Type B pancreatic cell (in vitro differentiated cells): Measurements from ENCODE around the gene RBFOX1. TPM values are rescaled to one million over a fixed set of nuclear protein-coding genes. Genes with fewer than 3 reads are reported as not detected.

Experiments used
- DNase-seq: peaks from one replicate; pipeline ENCODE4 v3.0.0; 2021; ENCODE audit warnings: mixed read lengths; ENCODE audit not compliant: unreplicated experiment; ENCODE audit errors: extremely low spot score
- H3K27ac Mint-ChIP-seq: 2 replicates; pipeline ENCODE4 v1.8.0; 2021; ENCODE audit warnings: mild to moderate bottlenecking, mixed read lengths
- H3K27me3 Mint-ChIP-seq: 2 replicates; pipeline ENCODE4 v1.8.0; 2021; ENCODE audit warnings: mixed read lengths
- H3K36me3 Mint-ChIP-seq: 2 replicates; pipeline ENCODE4 v1.8.0; 2021; ENCODE audit warnings: mixed read lengths
- H3K4me1 Mint-ChIP-seq: one replicate; pipeline ENCODE4 v1.8.0; 2021; ENCODE audit warnings: mixed read lengths; ENCODE audit not compliant: unreplicated experiment
- H3K4me3 Mint-ChIP-seq: 2 replicates; pipeline ENCODE4 v1.8.0; 2021; ENCODE audit warnings: mild to moderate bottlenecking, mixed read lengths
- H3K9me3 Mint-ChIP-seq: 2 replicates; pipeline ENCODE4 v1.8.0; 2021; ENCODE audit warnings: mixed read lengths
- total RNA-seq: library from RNA; stranded (reverse); gene quantifications from 2 replicates; pipeline ENCODE4 v1.2.1, GENCODE V29; 2021; ENCODE audit warnings: low replicate concordance
- TF ChIP-seq, protein P1 (sequence below): fragments of 200-600 bp; sonication (generic); conservative IDR thresholded peaks from 2 replicates; pipeline ENCODE4 v1.5.0; 2021; ENCODE audit warnings: antibody characterized with exemption, mild to moderate bottlenecking

Gene RBFOX1
- total RNA-seq, 1 donor from 2014 or later, result 21.0 TPM

DNA sequence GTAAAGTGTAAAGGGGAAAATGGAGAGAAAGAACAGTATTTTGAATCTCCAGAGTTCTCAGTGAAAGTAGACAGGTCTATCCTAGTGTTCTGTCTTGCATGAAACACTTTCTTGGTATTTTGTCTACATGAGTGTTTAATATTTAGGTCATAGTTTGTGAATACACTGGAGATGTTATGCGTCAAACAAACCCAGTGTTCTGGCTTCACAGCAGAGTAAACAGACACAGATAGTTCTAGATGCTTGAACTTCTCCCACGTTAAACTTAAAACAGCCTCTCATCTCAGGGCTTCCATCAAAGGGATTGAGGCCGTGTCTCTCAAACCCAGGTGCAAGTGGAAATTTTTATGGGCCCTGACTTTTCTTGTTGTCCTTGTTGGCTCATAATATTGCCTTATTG, 48.3 kb downstream of the RBFOX1 start:
- Mint-ChIP-seq H3K27me3 (peaks cover 7% of the 10 kb centered on the region), H3K9me3 (no peaks in the 10 kb centered on the region), H3K4me1 (no peaks in the 10 kb centered on the region), H3K36me3 (no peaks in the 10 kb centered on the region), H3K4me3 (no peak overlapping the region), H3K27ac (no peak overlapping the region)
- DNase-seq, result no peak
- TF ChIP-seq, protein P1, sequence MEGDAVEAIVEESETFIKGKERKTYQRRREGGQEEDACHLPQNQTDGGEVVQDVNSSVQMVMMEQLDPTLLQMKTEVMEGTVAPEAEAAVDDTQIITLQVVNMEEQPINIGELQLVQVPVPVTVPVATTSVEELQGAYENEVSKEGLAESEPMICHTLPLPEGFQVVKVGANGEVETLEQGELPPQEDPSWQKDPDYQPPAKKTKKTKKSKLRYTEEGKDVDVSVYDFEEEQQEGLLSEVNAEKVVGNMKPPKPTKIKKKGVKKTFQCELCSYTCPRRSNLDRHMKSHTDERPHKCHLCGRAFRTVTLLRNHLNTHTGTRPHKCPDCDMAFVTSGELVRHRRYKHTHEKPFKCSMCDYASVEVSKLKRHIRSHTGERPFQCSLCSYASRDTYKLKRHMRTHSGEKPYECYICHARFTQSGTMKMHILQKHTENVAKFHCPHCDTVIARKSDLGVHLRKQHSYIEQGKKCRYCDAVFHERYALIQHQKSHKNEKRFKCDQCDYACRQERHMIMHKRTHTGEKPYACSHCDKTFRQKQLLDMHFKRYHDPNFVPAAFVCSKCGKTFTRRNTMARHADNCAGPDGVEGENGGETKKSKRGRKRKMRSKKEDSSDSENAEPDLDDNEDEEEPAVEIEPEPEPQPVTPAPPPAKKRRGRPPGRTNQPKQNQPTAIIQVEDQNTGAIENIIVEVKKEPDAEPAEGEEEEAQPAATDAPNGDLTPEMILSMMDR, result no peak

- TF ChIP-seq, protein P1, result no peak
- H3K9me3 Mint-ChIP-seq, result no peaks in the 10 kb centered on the region
Observed at GRCh38 chr16:7381671-7382070, 49.0 kb downstream of the RBFOX1 start.

GRCh38 chr16:7382521-7382920, 49.9 kb downstream of the RBFOX1 start:
- Mint-ChIP-seq H3K4me3 (no peak overlapping the region), H3K36me3 (no peaks in the 10 kb centered on the region), H3K27me3 (peaks cover 4% of the 10 kb centered on the region), H3K27ac (no peak overlapping the region), H3K9me3 (no peaks in the 10 kb centered on the region), H3K4me1 (no peaks in the 10 kb centered on the region)
- no peak for DNase-seq
- TF ChIP-seq, protein P1, result no peak

More at GRCh38 chr16:7381671-7382070, 49.0 kb downstream of the RBFOX1 start:
- Mint-ChIP-seq H3K4me1 (no peaks in the 10 kb centered on the region), H3K36me3 (no peaks in the 10 kb centered on the region), H3K27ac (no peak overlapping the region), H3K27me3 (peaks cover 7% of the 10 kb centered on the region), H3K4me3 (no peak overlapping the region)
- no peak for DNase-seq

GRCh38 chr16:7390974-7391373, 58.3 kb downstream of the RBFOX1 start:
- DNase-seq, result no peak
- Mint-ChIP-seq H3K27me3 (peaks cover 4% of the 10 kb centered on the region), H3K9me3 (no peaks in the 10 kb centered on the region), H3K36me3 (no peaks in the 10 kb centered on the region), H3K4me1 (peaks cover 7% of the 10 kb centered on the region), H3K27ac (no peak overlapping the region), H3K4me3 (no peak overlapping the region)
- TF ChIP-seq, protein P1, result no peak

DNA sequence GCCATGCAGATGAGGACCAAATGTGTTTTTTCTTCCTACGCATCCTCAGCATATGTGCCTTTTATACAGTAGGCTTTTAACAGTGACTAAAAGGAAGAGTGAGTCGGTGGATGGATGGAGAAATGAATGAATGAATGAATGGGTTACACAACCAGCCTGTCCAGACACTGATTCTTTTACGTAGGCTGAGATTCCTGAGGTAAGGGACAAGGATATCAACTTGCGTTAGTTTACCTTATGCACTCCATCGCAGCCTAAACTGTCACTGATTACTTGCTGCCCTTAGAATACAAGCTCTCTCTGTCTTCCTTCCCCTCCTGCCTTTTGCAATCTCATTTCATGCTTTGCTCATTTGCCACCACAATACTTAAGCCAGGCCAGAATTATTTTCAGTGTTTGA, 59.0 kb downstream of the RBFOX1 start:
- peaks cover 7% of the 10 kb centered on the region for H3K4me1 Mint-ChIP-seq
- no peak for DNase-seq
- no peaks in the 10 kb centered on the region for H3K36me3 Mint-ChIP-seq
- H3K9me3 Mint-ChIP-seq, result no peaks in the 10 kb centered on the region
- TF ChIP-seq, protein P1, result no peak
- H3K27ac Mint-ChIP-seq, result no peak overlapping the region
- H3K27me3 Mint-ChIP-seq, result peaks cover 4% of the 10 kb centered on the region
- no peak overlapping the region for H3K4me3 Mint-ChIP-seq

DNA sequence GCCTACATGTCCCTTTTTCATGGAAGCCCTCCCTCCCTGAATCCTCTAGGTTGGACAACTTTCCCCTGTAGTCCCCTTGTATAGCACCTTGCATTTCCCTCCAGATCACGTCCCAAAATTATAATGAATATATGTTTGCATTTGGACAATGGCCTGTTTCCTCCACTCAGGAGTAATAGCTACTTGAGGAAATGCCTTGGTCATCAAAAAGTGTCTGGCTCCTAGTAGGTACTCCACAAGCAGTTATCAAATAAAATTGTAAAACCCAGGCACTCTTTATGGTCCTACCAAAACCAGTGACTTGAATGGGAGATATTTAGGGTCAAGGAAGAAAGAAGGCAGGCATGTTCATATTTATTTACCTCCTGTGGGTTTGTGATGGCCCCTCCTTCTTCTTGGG, 59.6 kb downstream of the RBFOX1 start:
- Mint-ChIP-seq H3K27me3 (peaks cover 6% of the 10 kb centered on the region), H3K27ac (no peak overlapping the region), H3K36me3 (no peaks in the 10 kb centered on the region), H3K4me3 (no peak overlapping the region), H3K4me1 (peaks cover 7% of the 10 kb centered on the region), H3K9me3 (no peaks in the 10 kb centered on the region)
- DNase-seq, result no peak
- TF ChIP-seq, protein P1, result no peak
